Astrocyte (in vitro differentiated cells and primary cell): ENCODE data around the gene NUTF2. TPM values are rescaled to one million over a fixed set of nuclear protein-coding genes. Genes with fewer than 3 reads are reported as not detected.

Experiments used
- DNase-seq: peaks from one replicate; pipeline ENCODE4 v3.0.0-alpha.2; 2010; ENCODE audit warnings: low read depth
- FAIRE-seq: peaks from 2 replicates; lab custom pipeline; 2011; peaks lifted over from hg19 to GRCh38; lab: Jason Lieb, UNC
- H2AFZ ChIP-seq: 2 replicates; pipeline ENCODE4 v1.6.0; 2012; ENCODE audit warnings: low read depth, low read length, inconsistent platforms
- H3K27ac ChIP-seq: 2 replicates; pipeline ENCODE4 v1.5.1; 2011; ENCODE audit warnings: low read depth, low read length, inconsistent platforms
- H3K27me3 ChIP-seq: 2 replicates; pipeline ENCODE4 v1.6.0; 2011; ENCODE audit warnings: low read length, inconsistent platforms; ENCODE audit not compliant: insufficient read depth
- H3K36me3 ChIP-seq: 2 replicates; pipeline ENCODE4 v1.5.1; 2011; ENCODE audit warnings: low read length, inconsistent platforms; ENCODE audit not compliant: insufficient read depth
- H3K4me1 ChIP-seq: 2 replicates; pipeline ENCODE4 v1.5.1; 2011; ENCODE audit warnings: low read length, inconsistent platforms; ENCODE audit not compliant: insufficient read depth
- H3K4me2 ChIP-seq: 2 replicates; pipeline ENCODE4 v1.6.0; 2012; ENCODE audit warnings: low read length, inconsistent platforms
- H3K4me3 ChIP-seq: 2 replicates; pipeline ENCODE4 v1.5.1; 2011; ENCODE audit warnings: low read depth, mild to moderate bottlenecking, low read length, inconsistent platforms; ENCODE audit not compliant: insufficient read depth
- H3K79me2 ChIP-seq: 2 replicates; pipeline ENCODE4 v1.6.0; 2012; ENCODE audit warnings: mild to moderate bottlenecking, low read length, inconsistent platforms; ENCODE audit not compliant: insufficient read depth
- H3K9ac ChIP-seq: 2 replicates; pipeline ENCODE4 v1.6.0; 2012; ENCODE audit warnings: mild to moderate bottlenecking, low read length, inconsistent platforms
- H3K9me3 ChIP-seq: 2 replicates; pipeline ENCODE4 v1.5.1; 2012; ENCODE audit warnings: low read depth, mild to moderate bottlenecking, low read length, inconsistent platforms; ENCODE audit not compliant: insufficient read depth
- H4K20me1 ChIP-seq: 2 replicates; pipeline ENCODE4 v1.6.0; 2012; ENCODE audit warnings: low read length, inconsistent platforms; ENCODE audit not compliant: insufficient read depth
- H3K27ac Mint-ChIP-seq: one replicate; pipeline ENCODE4 v1.8.0; 2021; ENCODE audit warnings: mild to moderate bottlenecking, mixed read lengths; ENCODE audit not compliant: unreplicated experiment
- H3K27me3 Mint-ChIP-seq: one replicate; pipeline ENCODE4 v1.8.0; 2021; ENCODE audit warnings: low read depth, mixed read lengths; ENCODE audit not compliant: unreplicated experiment
- H3K36me3 Mint-ChIP-seq: one replicate; pipeline ENCODE4 v1.8.0; 2021; ENCODE audit warnings: low read depth, mixed read lengths; ENCODE audit not compliant: unreplicated experiment
- H3K4me1 Mint-ChIP-seq: one replicate; pipeline ENCODE4 v1.8.0; 2021; ENCODE audit warnings: low read depth, mixed read lengths; ENCODE audit not compliant: unreplicated experiment
- H3K4me3 Mint-ChIP-seq: one replicate; pipeline ENCODE4 v1.8.0; 2021; ENCODE audit warnings: mild to moderate bottlenecking, moderate library complexity, mixed read lengths; ENCODE audit not compliant: unreplicated experiment
- H3K9me3 Mint-ChIP-seq: one replicate; pipeline ENCODE4 v1.8.0; 2021; ENCODE audit warnings: mild to moderate bottlenecking, mixed read lengths; ENCODE audit not compliant: unreplicated experiment
- CTCF ChIP-seq: IDR thresholded peaks from 2 replicates; pipeline ENCODE4 v1.5.1; 2011; ENCODE audit warnings: low read depth, mild to moderate bottlenecking, inconsistent platforms, low read length, moderate library complexity; ENCODE audit not compliant: insufficient read depth
- EZH2 ChIP-seq: IDR thresholded peaks from 2 replicates; pipeline ENCODE4 v1.6.1; 2012; ENCODE audit warnings: mild to moderate bottlenecking, low read length, inconsistent platforms; ENCODE audit not compliant: insufficient read depth
- total RNA-seq: library from RNA; stranded (reverse); gene quantifications from 2 replicates; pipeline ENCODE4 v1.2.1, GENCODE V29; 2021

Gene NUTF2
- total RNA-seq, 1 donor from 2014 or later, result 224 TPM

DNA sequence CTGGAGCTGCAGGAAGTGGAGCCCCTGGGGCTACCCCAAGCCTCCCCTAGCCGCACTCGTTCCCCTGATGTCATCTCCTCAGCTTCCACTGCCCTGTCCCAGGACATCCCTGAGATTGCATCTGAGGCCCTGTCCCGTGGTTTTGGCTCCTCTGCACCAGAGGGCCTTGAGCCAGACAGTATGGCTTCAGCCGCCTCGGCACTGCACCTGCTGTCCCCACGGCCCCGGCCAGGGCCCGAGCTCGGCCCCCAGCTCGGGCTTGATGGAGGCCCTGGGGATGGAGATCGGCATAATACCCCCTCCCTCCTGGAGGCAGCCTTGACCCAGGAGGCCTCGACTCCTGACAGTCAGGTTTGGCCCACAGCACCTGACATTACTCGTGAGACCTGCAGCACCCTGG is 33.9 kb downstream of the NUTF2 start:
- Mint-ChIP-seq H3K9me3 (no peaks in the 10 kb centered on the region), H3K27me3 (no peaks in the 10 kb centered on the region), H3K27ac (no peak overlapping the region), H3K36me3 (peaks cover 27% of the 10 kb centered on the region), H3K4me1 (peaks cover 7% of the 10 kb centered on the region), H3K4me3 (no peak overlapping the region)
- H4K20me1 ChIP-seq, result peaks cover 75% of the 10 kb centered on the region
- FAIRE-seq, result no peak
- H3K36me3 ChIP-seq, result peaks cover 38% of the 10 kb centered on the region
- H3K4me2 ChIP-seq, result no peak overlapping the region
- no peak for DNase-seq
- H2AFZ ChIP-seq, result no peak overlapping the region
- TF ChIP-seq EZH2 (no peak), CTCF (no peak)
- no peak overlapping the region for H3K4me3 ChIP-seq
- no peaks in the 10 kb centered on the region for H3K27me3 ChIP-seq
- no peaks in the 10 kb centered on the region for H3K9me3 ChIP-seq
- no peak overlapping the region for H3K27ac ChIP-seq
- no peak overlapping the region for H3K9ac ChIP-seq
- H3K4me1 ChIP-seq, result peaks cover 6% of the 10 kb centered on the region
- H3K79me2 ChIP-seq, result peaks cover 24% of the 10 kb centered on the region

GRCh38 chr16:67881621-67882161 is 35.0 kb downstream of the NUTF2 start:
- Mint-ChIP-seq H3K4me3 (no peak overlapping the region), H3K27ac (no peak overlapping the region), H3K9me3 (no peaks in the 10 kb centered on the region), H3K4me1 (peaks cover 7% of the 10 kb centered on the region), H3K36me3 (peaks cover 25% of the 10 kb centered on the region), H3K27me3 (no peaks in the 10 kb centered on the region)
- no peaks in the 10 kb centered on the region for H3K9me3 ChIP-seq
- no peaks in the 10 kb centered on the region for H3K27me3 ChIP-seq
- H4K20me1 ChIP-seq, result peaks cover 64% of the 10 kb centered on the region
- TF ChIP-seq EZH2 (no peak), CTCF (no peak)
- H3K4me1 ChIP-seq, result peaks cover 6% of the 10 kb centered on the region
- H3K4me2 ChIP-seq, result no peak overlapping the region
- peaks cover 12% of the 10 kb centered on the region for H3K79me2 ChIP-seq
- DNase-seq (no peak), FAIRE-seq (no peak)
- no peak overlapping the region for H3K27ac ChIP-seq
- no peak overlapping the region for H3K9ac ChIP-seq
- peaks cover 36% of the 10 kb centered on the region for H3K36me3 ChIP-seq
- H3K4me3 ChIP-seq, result no peak overlapping the region
- no peak overlapping the region for H2AFZ ChIP-seq

- no peak overlapping the region for H3K9ac ChIP-seq
- H2AFZ ChIP-seq, result no peak overlapping the region
These were observed 35.8 kb downstream of the NUTF2 start for GRCh38 chr16:67882374-67883145.

More at GRCh38 chr16:67882374-67883145, 35.8 kb downstream of the NUTF2 start:
- peaks cover 22% of the 10 kb centered on the region for H3K36me3 Mint-ChIP-seq
- no peak overlapping the region for H3K4me3 Mint-ChIP-seq
- H3K27me3 Mint-ChIP-seq, result no peaks in the 10 kb centered on the region
- FAIRE-seq, result no peak
- peaks cover 7% of the 10 kb centered on the region for H3K4me1 Mint-ChIP-seq
- H3K79me2 ChIP-seq, result peaks cover 4% of the 10 kb centered on the region
- H3K27me3 ChIP-seq, result no peaks in the 10 kb centered on the region
- H3K9me3 ChIP-seq, result no peaks in the 10 kb centered on the region
- no peaks in the 10 kb centered on the region for H3K9me3 Mint-ChIP-seq
- H4K20me1 ChIP-seq, result peaks cover 56% of the 10 kb centered on the region
- H3K4me2 ChIP-seq, result no peak overlapping the region
- H3K4me1 ChIP-seq, result peaks cover 6% of the 10 kb centered on the region
- peaks cover 32% of the 10 kb centered on the region for H3K36me3 ChIP-seq
- no peak overlapping the region for H3K27ac ChIP-seq
- TF ChIP-seq CTCF (no peak), EZH2 (no peak)
- no peak for DNase-seq
- no peak overlapping the region for H3K4me3 ChIP-seq
- no peak overlapping the region for H3K27ac Mint-ChIP-seq
